NCI-H128 (cell line): ENCODE results near the gene BEND7.
A peak's percentile ranks its signal among the peaks of the same experiment; 100 is the strongest.
"Not testable (repeated sequence)": the region's sequence is repeated elsewhere in the genome, so short reads cannot be mapped to it uniquely, and the experiment has no call there.

ENCODE experiments used
- DNase-seq: peaks from one replicate; lab custom pipeline; 2025; ENCODE audit not compliant: unreplicated experiment; lab: John Stamatoyannopoulos, UW

BEND7 gene, protein sequence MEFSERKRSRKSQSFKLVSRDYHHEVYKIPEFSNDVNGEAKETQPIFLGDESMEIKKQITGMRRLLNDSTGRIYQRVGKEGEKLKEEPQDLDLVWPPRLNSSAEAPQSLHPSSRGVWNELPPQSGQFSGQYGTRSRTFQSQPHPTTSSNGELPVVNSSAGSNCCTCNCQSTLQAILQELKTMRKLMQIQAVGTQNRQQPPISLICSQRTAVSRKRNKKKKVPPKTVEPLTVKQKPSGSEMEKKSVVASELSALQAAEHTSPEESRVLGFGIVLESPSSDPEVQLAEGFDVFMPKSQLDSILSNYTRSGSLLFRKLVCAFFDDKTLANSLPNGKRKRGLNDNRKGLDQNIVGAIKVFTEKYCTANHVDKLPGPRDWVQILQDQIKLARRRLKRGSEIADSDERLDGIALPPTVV

DNA sequence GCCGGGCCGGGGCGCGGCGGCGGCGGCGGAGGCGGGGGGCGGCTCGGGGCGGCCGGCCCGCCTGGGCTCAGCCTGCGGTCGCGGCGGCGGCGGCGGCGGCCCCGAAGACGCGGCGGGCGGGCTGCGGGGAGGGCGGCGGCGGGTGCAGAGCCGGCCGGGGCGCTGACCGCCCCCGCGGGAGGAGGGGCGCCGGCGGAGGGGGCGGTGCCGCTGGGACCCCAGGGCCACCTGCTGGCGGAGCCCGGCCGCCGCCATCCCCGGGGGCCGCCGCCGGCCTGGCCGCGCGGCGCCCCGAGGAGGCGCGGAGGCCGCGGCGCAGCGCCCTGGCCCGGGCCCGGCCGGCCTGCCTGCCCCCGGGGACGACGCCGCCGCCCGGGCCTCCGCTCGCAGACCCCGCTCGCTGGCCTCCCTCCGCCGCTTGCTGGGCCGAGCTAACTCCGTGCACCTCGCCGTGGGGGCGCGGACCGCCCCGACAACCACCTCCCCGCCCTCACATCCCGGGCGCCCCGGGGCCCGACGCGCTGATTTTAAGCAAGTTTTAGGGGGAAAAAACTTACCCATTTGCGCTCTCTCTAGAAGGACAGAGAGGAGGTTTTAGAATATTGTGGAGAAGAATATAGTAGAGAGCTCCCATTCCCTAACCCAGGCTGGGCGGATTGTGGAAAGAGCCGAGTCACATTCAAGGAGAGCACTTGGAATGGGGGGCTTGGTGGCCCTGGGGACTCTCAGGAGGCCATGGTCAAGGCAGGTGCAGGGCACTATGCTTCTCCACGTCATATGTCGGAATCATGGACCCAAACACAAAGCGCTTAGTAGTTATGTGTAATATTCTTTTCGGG lies at the start of gene BEND7:
Gene BEND7, minus strand, starts transcription at position 140 of the 839 bp plus-strand sequence. CDS start 481 bp downstream, outside the sequence.
- no peak for DNase-seq

DNA sequence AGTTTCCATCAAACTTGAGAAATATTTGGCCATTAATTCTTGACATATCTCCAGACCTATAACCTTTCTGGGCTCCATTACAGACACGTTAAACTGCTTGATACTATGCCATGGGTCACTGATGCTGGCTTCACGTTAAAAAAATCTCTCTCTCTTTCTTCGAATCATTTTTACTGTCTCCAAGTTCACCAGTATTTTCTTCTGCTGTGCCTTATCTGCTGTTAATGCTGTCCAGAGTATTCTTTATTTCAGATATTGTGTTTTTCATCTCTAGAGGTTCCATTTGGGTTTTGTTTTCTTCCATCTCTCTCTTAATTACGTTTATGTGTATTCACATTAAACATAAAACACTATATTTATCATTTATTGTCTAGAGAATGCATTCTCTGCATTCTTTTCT lies 45.1 kb upstream of the BEND7 start:
- no peak for DNase-seq

- no peak for DNase-seq
Measured at GRCh38 chr10:13571541-13571940, 42.7 kb upstream of the BEND7 start.

DNA sequence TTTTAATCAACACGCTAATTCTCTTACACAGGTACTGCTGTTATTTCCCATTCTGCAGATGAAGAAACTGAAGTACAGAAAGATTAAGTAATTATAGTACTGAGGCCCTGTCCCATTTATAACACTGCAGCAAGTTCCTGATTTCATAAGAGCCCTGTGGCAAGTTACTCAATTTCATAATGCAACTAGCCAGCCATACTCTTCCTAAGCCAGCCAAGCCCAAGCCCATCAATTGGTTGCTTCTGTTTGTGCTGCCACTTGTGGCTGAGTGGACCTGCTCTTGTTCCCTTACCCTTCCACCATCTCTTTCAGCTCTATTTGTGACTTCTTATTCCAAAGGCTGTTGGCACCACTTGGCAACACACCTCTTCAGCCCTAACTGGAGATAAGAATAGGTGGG lies 38.2 kb upstream of the BEND7 start:
- no peak for DNase-seq

- DNase-seq, result no peak
Measured at GRCh38 chr10:13564576-13564975, 35.8 kb upstream of the BEND7 start.

GRCh38 chr10:13563481-13564445 lies 34.9 kb upstream of the BEND7 start:
- no peak for DNase-seq

GRCh38 chr10:13560597-13560996 lies 31.8 kb upstream of the BEND7 start:
- DNase-seq, result no peak

GRCh38 chr10:13559124-13559700 lies 30.4 kb upstream of the BEND7 start:
- DNase-seq, result no peak

GRCh38 chr10:13555884-13556510 lies 27.2 kb upstream of the BEND7 start:
- DNase-seq, result peak; percentile 10

DNA sequence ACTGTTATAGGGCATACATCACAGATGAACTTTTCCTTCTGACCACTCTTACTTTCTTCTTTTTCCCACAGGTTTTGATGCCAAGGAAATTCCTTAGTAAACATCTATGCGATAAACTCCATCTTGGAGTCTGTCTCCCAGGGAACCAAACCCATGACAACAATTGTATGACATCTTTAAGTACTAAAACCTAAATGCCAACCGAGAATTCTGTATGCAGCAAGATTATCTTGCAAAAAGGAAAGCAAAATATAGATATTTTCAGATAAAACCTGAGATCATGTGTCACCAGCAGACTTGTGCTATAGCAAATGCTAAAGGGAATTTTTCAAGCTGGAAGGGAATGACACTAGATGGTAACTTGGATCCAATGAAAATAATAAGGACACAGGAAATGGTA lies 22.0 kb upstream of the BEND7 start:
- DNase-seq, result no peak

- no peak for DNase-seq
Measured at GRCh38 chr10:13542533-13542932, 13.7 kb upstream of the BEND7 start.

DNA sequence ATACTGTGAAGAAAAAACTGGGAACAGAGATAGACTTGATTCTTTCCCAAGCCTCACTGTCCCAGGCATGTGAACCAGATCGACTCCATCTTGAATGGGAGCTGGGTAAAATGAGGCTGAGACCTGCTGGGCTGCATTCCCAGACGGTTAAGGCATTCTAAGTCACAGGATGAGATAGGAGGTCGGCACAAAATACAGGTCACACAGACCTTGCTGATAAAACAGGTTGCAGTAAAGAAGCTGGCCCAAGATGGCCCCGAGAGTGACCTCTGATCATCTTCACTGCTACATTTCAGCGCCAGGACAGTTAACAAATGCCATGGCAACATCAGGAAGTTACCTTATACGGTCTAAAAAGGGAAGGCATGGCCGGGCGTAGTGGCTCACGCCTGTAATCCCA lies 9.2 kb upstream of the BEND7 start:
- not testable (repeated sequence) for DNase-seq

GRCh38 chr10:13536674-13537366 lies 8.0 kb upstream of the BEND7 start:
- peak; percentile 59 for DNase-seq

GRCh38 chr10:13535346-13535745 lies 6.5 kb upstream of the BEND7 start:
- DNase-seq, result no peak

GRCh38 chr10:13529714-13529973 lies 830 bp upstream of the BEND7 start:
- no peak for DNase-seq

GRCh38 chr10:13528123-13528874 lies 515 bp downstream of the BEND7 start:
- DNase-seq, result no peak

DNA sequence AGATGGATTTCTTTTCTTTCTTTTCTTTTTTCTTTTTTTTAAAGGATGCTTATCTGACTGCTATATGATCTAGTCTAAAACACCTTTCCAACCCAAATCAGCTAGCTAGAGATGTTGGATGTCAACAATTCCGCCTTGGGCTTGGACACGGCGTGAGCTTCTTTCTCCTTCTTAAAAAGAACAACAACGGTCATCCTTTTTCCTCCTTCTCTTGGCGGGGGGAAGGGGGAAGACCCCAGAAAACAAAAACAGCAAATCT lies 1.0 kb downstream of the BEND7 start:
- no peak for DNase-seq

- no peak for DNase-seq
Measured at GRCh38 chr10:13526948-13527863, 1.6 kb downstream of the BEND7 start.
